ENCODE results near the gene KCNMA1.

DNA sequence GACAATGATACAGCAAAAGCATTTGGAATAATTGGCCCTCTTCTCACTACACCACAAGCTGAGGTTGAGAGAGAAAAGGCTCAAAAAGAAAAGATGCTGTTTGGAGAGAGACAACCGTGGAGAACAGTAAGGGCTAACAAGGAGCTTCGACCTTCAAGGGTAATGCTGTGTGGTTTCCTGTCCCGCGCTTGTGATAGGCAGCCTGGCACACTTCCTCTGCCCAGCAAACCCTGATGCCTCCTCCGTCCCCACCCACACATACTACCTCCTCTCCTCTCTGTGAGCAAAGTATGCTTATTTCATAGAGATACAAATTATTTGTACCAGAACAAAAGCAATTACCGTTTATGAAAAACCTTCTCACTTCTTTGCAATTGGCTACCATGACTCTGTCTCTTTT lies 755.4 kb downstream of the KCNMA1 start:
- TF ChIP-seq, protein P1, sequence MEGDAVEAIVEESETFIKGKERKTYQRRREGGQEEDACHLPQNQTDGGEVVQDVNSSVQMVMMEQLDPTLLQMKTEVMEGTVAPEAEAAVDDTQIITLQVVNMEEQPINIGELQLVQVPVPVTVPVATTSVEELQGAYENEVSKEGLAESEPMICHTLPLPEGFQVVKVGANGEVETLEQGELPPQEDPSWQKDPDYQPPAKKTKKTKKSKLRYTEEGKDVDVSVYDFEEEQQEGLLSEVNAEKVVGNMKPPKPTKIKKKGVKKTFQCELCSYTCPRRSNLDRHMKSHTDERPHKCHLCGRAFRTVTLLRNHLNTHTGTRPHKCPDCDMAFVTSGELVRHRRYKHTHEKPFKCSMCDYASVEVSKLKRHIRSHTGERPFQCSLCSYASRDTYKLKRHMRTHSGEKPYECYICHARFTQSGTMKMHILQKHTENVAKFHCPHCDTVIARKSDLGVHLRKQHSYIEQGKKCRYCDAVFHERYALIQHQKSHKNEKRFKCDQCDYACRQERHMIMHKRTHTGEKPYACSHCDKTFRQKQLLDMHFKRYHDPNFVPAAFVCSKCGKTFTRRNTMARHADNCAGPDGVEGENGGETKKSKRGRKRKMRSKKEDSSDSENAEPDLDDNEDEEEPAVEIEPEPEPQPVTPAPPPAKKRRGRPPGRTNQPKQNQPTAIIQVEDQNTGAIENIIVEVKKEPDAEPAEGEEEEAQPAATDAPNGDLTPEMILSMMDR (conservative IDR thresholded peaks at IDR 0.05): no peak
- TF ChIP-seq EZH2 (IDR thresholded peaks at IDR 0.05; ENCODE audit: low read depth): no peak

All from PC-9 (cell line).